HCT116 (cell line): ENCODE results near the gene PGBD4. TPM values are rescaled to one million over a fixed set of nuclear protein-coding genes. Genes with fewer than 3 reads are reported as not detected.

Experiments used
- ATAC-seq: fragments of 200-7000 bp; cut with Tn5 transposase; 2 replicates; pipeline ENCODE4 v1.9.1; 2020; ENCODE audit warnings: mild to moderate bottlenecking, moderate library complexity
- BruUV-seq: library from RNA; stranded (reverse); fragments of 400-500 nt; replicated peaks from 2 replicates; lab custom pipeline; 2021; lab: Mats Ljungman, UMichigan
- CTCF ChIA-PET: fragments of 300-600 bp; sonication (Branson Sonifier 250); formaldehyde crosslinking; loops from one replicate; lab custom pipeline; 2021; ENCODE audit warnings: antibody characterized with exemption; lab: Charles Lee
- POLR2A ChIA-PET: fragments of 300-600, 350-600 bp; sonication (Branson Sonifier 250); formaldehyde crosslinking; loops from one replicate; lab custom pipeline; 2021; ENCODE audit warnings: antibody characterized with exemption; lab: Charles Lee
- RAD21 ChIA-PET, 2 experiments: fragments of 300-600 bp; sonication (Branson Sonifier 250); formaldehyde crosslinking; loops; one replicate each; lab custom pipeline; 2023; ENCODE audit warnings: low total read pairs in 2 of 2; ENCODE audit not compliant: uncharacterized antibody in 2 of 2, unreplicated experiment in 2 of 2, low non-redundant PET in 1 of 2; lab: Charles Lee
- DNase-seq: peaks from one replicate; pipeline ENCODE4 v3.0.0-alpha.2; 2010; ENCODE audit warnings: low read depth, low spot score
- H2AFZ ChIP-seq: fragments of 200-600 bp; shearing (Covaris generic), sonication (generic); 2 replicates; pipeline ENCODE4 v1.6.1; 2017; ENCODE audit warnings: low read depth, mixed run types, mixed read lengths, antibody characterized with exemption, low read length; ENCODE audit not compliant: poor library complexity, severe bottlenecking
- H3K27ac ChIP-seq: 2 replicates; pipeline ENCODE4 v1.5.1; 2012; ENCODE audit warnings: low read depth, low read length
- H3K27me3 ChIP-seq: fragments of 200-600 bp; sonication (generic); 2 replicates; pipeline ENCODE4 v1.6.1; 2016; ENCODE audit warnings: mixed run types, low read length, mixed read lengths; ENCODE audit not compliant: insufficient read depth
- H3K36me3 ChIP-seq, 2 experiments: fragments of 200-500 bp in 1 of 2; fragments of 200-600 bp in 1 of 2; sonication (Bioruptor generic) in 1 of 2; sonication (generic) in 1 of 2; 2 replicates each; pipeline versions ENCODE4 v1.5.1 to v1.6.1; 2014 to 2016; ENCODE audit warnings: low read length in 2 of 2, inconsistent platforms in 1 of 2, mixed read lengths in 1 of 2, mixed run types in 1 of 2; ENCODE audit not compliant: insufficient read depth in 2 of 2, control insufficient read depth in 1 of 2
- H3K4me1 ChIP-seq, 2 experiments: fragments of 200-600 bp in 1 of 2; sonication (generic) in 1 of 2; 2 replicates each; pipeline versions ENCODE4 v1.5.1 to v1.6.1; 2012 to 2017; ENCODE audit warnings: low read length in 2 of 2, inconsistent platforms in 1 of 2, mild to moderate bottlenecking in 1 of 2, mixed read lengths in 1 of 2, mixed run types in 1 of 2, moderate library complexity in 1 of 2; ENCODE audit not compliant: insufficient read depth in 2 of 2, control insufficient read depth in 1 of 2
- H3K4me2 ChIP-seq: fragments of 200-600 bp; sonication (generic); 2 replicates; pipeline ENCODE4 v1.6.1; 2017; ENCODE audit warnings: mixed run types, low read length, mixed read lengths
- H3K4me3 ChIP-seq, 2 experiments: fragments of 200-600 bp in 1 of 2; sonication (generic) in 1 of 2; replicated peaks in 1 of 2; 2 replicates each; pipeline ENCODE4 v1.5.1; 2011 to 2016; ENCODE audit warnings: low read length in 2 of 2, control low read depth in 1 of 2, low read depth in 1 of 2, mild to moderate bottlenecking in 1 of 2, mixed read lengths in 1 of 2, mixed run types in 1 of 2
- H3K79me2 ChIP-seq: fragments of 200-600 bp; sonication (generic); 2 replicates; pipeline ENCODE4 v1.6.1; 2017; ENCODE audit warnings: mild to moderate bottlenecking, mixed run types, low read length, moderate library complexity, mixed read lengths; ENCODE audit not compliant: insufficient read depth
- H3K9ac ChIP-seq: fragments of 200-600 bp; sonication (generic); 2 replicates; pipeline ENCODE4 v1.6.1; 2016; ENCODE audit warnings: low read length, mixed read lengths
- H3K9me2 ChIP-seq: fragments of 200-600 bp; sonication (generic), shearing (Covaris generic); 2 replicates; pipeline ENCODE4 v1.6.1; 2017; ENCODE audit warnings: mixed run types, mild to moderate bottlenecking, moderate library complexity; ENCODE audit not compliant: insufficient read depth
- H3K9me3 ChIP-seq, 2 experiments: fragments of 200-500 bp in 1 of 2; fragments of 200-600 bp in 1 of 2; sonication (Bioruptor generic) in 1 of 2; sonication (generic) in 1 of 2; 2 replicates each; pipeline ENCODE4 v1.6.1; 2014 to 2017; ENCODE audit warnings: low read length in 2 of 2, mixed read lengths in 2 of 2, inconsistent platforms in 1 of 2, low read depth in 1 of 2, mild to moderate bottlenecking in 1 of 2, mixed run types in 1 of 2, moderate library complexity in 1 of 2; ENCODE audit not compliant: control insufficient read depth in 1 of 2, insufficient read depth in 1 of 2
- H4K20me1 ChIP-seq: fragments of 200-600 bp; sonication (generic), shearing (Covaris generic); 2 replicates; pipeline ENCODE4 v1.6.1; 2017; ENCODE audit warnings: mixed run types, mild to moderate bottlenecking, moderate library complexity; ENCODE audit not compliant: insufficient read depth
- ATF3 ChIP-seq: IDR thresholded peaks from 2 replicates; pipeline ENCODE4 v1.6.1; 2012
- CBX3 ChIP-seq: IDR thresholded peaks from 2 replicates; pipeline ENCODE4 v1.6.1; 2012; ENCODE audit warnings: low read depth
- CEBPB ChIP-seq: IDR thresholded peaks from 2 replicates; pipeline ENCODE4 v1.6.1; 2012; ENCODE audit warnings: low read depth
- EGR1 ChIP-seq: IDR thresholded peaks from 2 replicates; pipeline ENCODE4 v1.6.1; 2012; ENCODE audit warnings: low read depth
- ELF1 ChIP-seq: IDR thresholded peaks from 2 replicates; pipeline ENCODE4 v1.6.1; 2012; ENCODE audit warnings: low read depth, borderline replicate concordance
- EZH2 ChIP-seq: fragments of 200-600 bp; sonication (generic); IDR thresholded peaks from 2 replicates; pipeline ENCODE4 v1.6.1; 2017; ENCODE audit warnings: antibody characterized with exemption, mixed run types
- EZH2phosphoT487 ChIP-seq: fragments of 200-600 bp; IDR thresholded peaks from 2 replicates; pipeline ENCODE4 v1.6.1; 2018; ENCODE audit warnings: antibody characterized with exemption, borderline replicate concordance
- FOSL1 ChIP-seq: IDR thresholded peaks from 2 replicates; pipeline ENCODE4 v1.6.1; 2012; ENCODE audit warnings: low read depth
- JUND ChIP-seq: IDR thresholded peaks from 2 replicates; pipeline ENCODE4 v1.6.1; 2012
- POLR2A ChIP-seq: IDR thresholded peaks from 2 replicates; pipeline ENCODE4 v1.7.0; 2011; ENCODE audit warnings: borderline replicate concordance; ENCODE audit not compliant: insufficient read depth, insufficient read length; ENCODE audit errors: extremely low read depth
- RAD21 ChIP-seq: IDR thresholded peaks from 2 replicates; pipeline ENCODE4 v1.6.1; 2012; ENCODE audit warnings: low read depth, mild to moderate bottlenecking
- REST ChIP-seq: IDR thresholded peaks from 2 replicates; pipeline ENCODE4 v1.6.1; 2012; ENCODE audit warnings: low read depth
- SIN3A ChIP-seq: IDR thresholded peaks from 2 replicates; pipeline ENCODE4 v1.6.1; 2012; ENCODE audit warnings: low read depth
- SP1 ChIP-seq: IDR thresholded peaks from 2 replicates; pipeline ENCODE4 v1.6.1; 2012; ENCODE audit warnings: low read depth
- SRF ChIP-seq: IDR thresholded peaks from 2 replicates; pipeline ENCODE4 v1.6.1; 2012; ENCODE audit warnings: low read depth
- TCF7L2 ChIP-seq: IDR thresholded peaks from 2 replicates; pipeline ENCODE4 v1.7.0; 2011; ENCODE audit warnings: borderline replicate concordance, inconsistent platforms; ENCODE audit not compliant: insufficient read depth, insufficient read length; ENCODE audit errors: extremely low read depth
- YY1 ChIP-seq: IDR thresholded peaks from 2 replicates; pipeline ENCODE4 v1.6.1; 2011; ENCODE audit warnings: low read length, low read depth, moderate library complexity, mild to moderate bottlenecking; ENCODE audit not compliant: insufficient replicate concordance; ENCODE audit errors: extremely low read depth
- ZBTB33 ChIP-seq: IDR thresholded peaks from 2 replicates; pipeline ENCODE4 v1.6.1; 2011; ENCODE audit warnings: mild to moderate bottlenecking, low read length, moderate library complexity; ENCODE audit not compliant: insufficient replicate concordance; ENCODE audit errors: extremely low read depth
- ZFX ChIP-seq: fragments of 450-650 bp; IDR thresholded peaks from 2 replicates; pipeline ENCODE4 v1.6.1; 2017
- ZNF274 ChIP-seq: fragments of 200-500 bp; sonication (Bioruptor generic); IDR thresholded peaks from 2 replicates; pipeline ENCODE4 v1.6.1; 2014; ENCODE audit warnings: mild to moderate bottlenecking, low read depth, low read length, inconsistent platforms
- intact Hi-C: fragments of 100-400 bp; cut with micrococcal nuclease; formaldehyde crosslinking; loops from 2 replicates; pipeline ENCODE4 v1.10.0; 2022
- total RNA-seq: library from RNA; stranded (reverse); gene quantifications from one replicate; pipeline ENCODE4 v1.2.1, GENCODE V29; 2021; ENCODE audit not compliant: unreplicated experiment

Gene PGBD4
- total RNA-seq, 1 experiment from 2014 or later = 0.96 TPM

GRCh38 chr15:34079904-34080303 is 22.0 kb upstream of the PGBD4 start:
- CTCF ChIA-PET = no interaction called here
- RAD21 ChIA-PET = no interaction called here
- no peak for ATAC-seq
- H3K79me2 ChIP-seq = no peaks in the 10 kb centered on the region
- no peak overlapping the region for H3K27ac ChIP-seq
- TF ChIP-seq ZBTB33 (no peak), ELF1 (no peak), FOSL1 (no peak), CEBPB (no peak), ATF3 (no peak), ZFX (no peak), YY1 (no peak), EGR1 (no peak), REST (no peak), SIN3A (no peak), TCF7L2 (no peak), EZH2phosphoT487 (no peak), EZH2 (no peak), RAD21 (no peak), ZNF274 (no peak), CBX3 (no peak), SRF (no peak), POLR2A (no peak), SP1 (no peak), JUND (no peak)
- TF ChIP-seq, all 23 proteins: peak for 0
- POLR2A ChIA-PET = no interaction called here
- no peak for DNase-seq
- Histone ChIP-seq H3K27me3 (no peaks in the 10 kb centered on the region), H3K4me3 (no peak overlapping the region), H4K20me1 (no peaks in the 10 kb centered on the region), H3K4me1 (no peaks in the 10 kb centered on the region), H3K4me2 (no peak overlapping the region), H3K9me3 (no peaks in the 10 kb centered on the region), H3K36me3 (peaks cover 0 to 2% of the 10 kb centered on the region in 2 experiments; a peak in 1 of 4 replicates), H3K9me2 (no peaks in the 10 kb centered on the region), H2AFZ (no peak overlapping the region), H3K9ac (no peak overlapping the region)
- intact Hi-C loops = no loop called here
- BruUV-seq = no TSS peak
